ENCODE results near the gene TFPI.
"Not testable (repeated sequence)": the region's sequence is repeated elsewhere in the genome, so short reads cannot be mapped to it uniquely, and the experiment has no call there.

TFPI gene

GRCh38 chr2:187552828-187553681 lies 1.2 kb downstream of the TFPI start:
- DNase-seq: no peak

GRCh38 chr2:187552381-187552780 lies 1.9 kb downstream of the TFPI start:
- no peak for DNase-seq

- no peak for DNase-seq
Measured at GRCh38 chr2:187550857-187551256, 3.4 kb downstream of the TFPI start.

- no peak for DNase-seq
Measured at GRCh38 chr2:187549951-187550555, 4.2 kb downstream of the TFPI start.

- no peak for DNase-seq
Measured at GRCh38 chr2:187549193-187549592, 5.0 kb downstream of the TFPI start.

GRCh38 chr2:187548656-187549055 lies 5.6 kb downstream of the TFPI start:
- no peak for DNase-seq

- peak; percentile 37 for DNase-seq
Measured at GRCh38 chr2:187547353-187547979, 6.8 kb downstream of the TFPI start.

- DNase-seq: no peak
Measured at GRCh38 chr2:187546762-187547333, 7.4 kb downstream of the TFPI start.

GRCh38 chr2:187545238-187545751 lies 8.9 kb downstream of the TFPI start:
- no peak for DNase-seq

- no peak for DNase-seq
Measured at GRCh38 chr2:187544371-187545080, 9.7 kb downstream of the TFPI start.

GRCh38 chr2:187543488-187543887 lies 10.7 kb downstream of the TFPI start:
- no peak for DNase-seq

- no peak for DNase-seq
Measured at GRCh38 chr2:187542123-187542522, 12.1 kb downstream of the TFPI start.

- no peak for DNase-seq
Measured at GRCh38 chr2:187541086-187542085, 12.8 kb downstream of the TFPI start.

GRCh38 chr2:187538222-187538621 lies 16.0 kb downstream of the TFPI start:
- not testable (repeated sequence) for DNase-seq

- DNase-seq: not testable (repeated sequence)
Measured at GRCh38 chr2:187535381-187535780, 18.9 kb downstream of the TFPI start.

GRCh38 chr2:187532333-187533120 lies 21.7 kb downstream of the TFPI start:
- DNase-seq: no peak

GRCh38 chr2:187529977-187530721 lies 24.1 kb downstream of the TFPI start:
- no peak for DNase-seq

- DNase-seq: no peak
Measured at GRCh38 chr2:187529248-187529976, 24.8 kb downstream of the TFPI start.

GRCh38 chr2:187528042-187528441 lies 26.2 kb downstream of the TFPI start:
- DNase-seq: no peak
